ENCODE results near the gene MCL1.
"Not testable (repeated sequence)": the region's sequence is repeated elsewhere in the genome, so short reads cannot be mapped to it uniquely, and the experiment has no call there.

The MCL1 gene

GRCh38 chr1:150601540-150601939 lies 22.1 kb upstream of the MCL1 start:
- DNase-seq: no peak

GRCh38 chr1:150598346-150598745 lies 18.9 kb upstream of the MCL1 start:
- DNase-seq: not testable (repeated sequence)

GRCh38 chr1:150596976-150597375 lies 17.6 kb upstream of the MCL1 start:
- DNase-seq: no peak

- DNase-seq: no peak
Observed at GRCh38 chr1:150596095-150596892, 16.9 kb upstream of the MCL1 start.

GRCh38 chr1:150582371-150582770 lies 3.0 kb upstream of the MCL1 start:
- DNase-seq: no peak

GRCh38 chr1:150581962-150582361 lies 2.6 kb upstream of the MCL1 start:
- not testable (repeated sequence) for DNase-seq

- DNase-seq: not testable (repeated sequence)
Observed at GRCh38 chr1:150581437-150581836, 2.0 kb upstream of the MCL1 start.

- not testable (repeated sequence) for DNase-seq
Observed at GRCh38 chr1:150580966-150581365, 1.6 kb upstream of the MCL1 start.

GRCh38 chr1:150579945-150580642 lies 684 bp upstream of the MCL1 start:
- no peak for DNase-seq

- peak in 1 of 5 donors; percentile 58 for DNase-seq
Observed at GRCh38 chr1:150578272-150579109, 919 bp downstream of the MCL1 start.

GRCh38 chr1:150577557-150578271 lies 1.7 kb downstream of the MCL1 start:
- peak in 1 of 5 donors; percentile 56 for DNase-seq

GRCh38 chr1:150576794-150577556 lies 2.4 kb downstream of the MCL1 start:
- DNase-seq: peak in 1 of 5 donors; percentile 34

- no peak for DNase-seq
Observed at GRCh38 chr1:150576367-150576711, 3.1 kb downstream of the MCL1 start.

- DNase-seq: no peak
Observed at GRCh38 chr1:150575518-150576366, 3.7 kb downstream of the MCL1 start.

- DNase-seq: no peak
Observed at GRCh38 chr1:150575072-150575489, 4.3 kb downstream of the MCL1 start.

GRCh38 chr1:150574260-150575071 lies 4.9 kb downstream of the MCL1 start:
- no peak for DNase-seq

- not testable (repeated sequence) for DNase-seq
Observed at GRCh38 chr1:150573648-150574071, 5.8 kb downstream of the MCL1 start.

- DNase-seq: no peak
Observed at GRCh38 chr1:150572918-150573647, 6.3 kb downstream of the MCL1 start.

GRCh38 chr1:150568594-150568966 lies 10.8 kb downstream of the MCL1 start:
- DNase-seq: no peak
